IMR-90 (cell line): ENCODE results near the gene SUB1. TPM values are rescaled to one million over a fixed set of nuclear protein-coding genes. Genes with fewer than 3 reads are reported as not detected.

Experiments
- ATAC-seq: fragments of 200-7000 bp; cut with Tn5 transposase; 2 replicates; pipeline ENCODE4 v1.9.1; 2020; ENCODE audit warnings: low read depth, mild to moderate bottlenecking, moderate library complexity
- BruUV-seq: library from RNA; stranded (reverse); fragments of 400-500 nt; replicated peaks from 2 replicates; lab custom pipeline; 2021; lab: Mats Ljungman, UMichigan
- CTCF ChIA-PET: fragments of 300-600 bp; formaldehyde crosslinking; extraction: SDS; loops from one replicate; lab custom pipeline; 2021; ENCODE audit warnings: antibody characterized with exemption; lab: Yijun Ruan, JAX
- POLR2A ChIA-PET: fragments of 300-600 bp; sonication (Branson Sonifier 250); formaldehyde crosslinking; loops from one replicate; lab custom pipeline; 2022; ENCODE audit warnings: antibody characterized with exemption; ENCODE audit not compliant: unreplicated experiment; lab: Charles Lee
- DNase-seq: peaks from one replicate; pipeline ENCODE4 v3.0.0; 2013
- H2AFZ ChIP-seq: replicated peaks from 2 replicates; pipeline ENCODE3; 2013; ENCODE audit warnings: low read length, mild to moderate bottlenecking; ENCODE audit not compliant: poor library complexity
- H2AK5ac ChIP-seq: 2 replicates; pipeline ENCODE4 v1.6.1; 2013; ENCODE audit warnings: low read depth, low read length, inconsistent platforms
- H2AK9ac ChIP-seq: replicated peaks from 2 replicates; pipeline ENCODE3; 2013; ENCODE audit warnings: mild to moderate bottlenecking, low read depth, low read length, moderate library complexity; ENCODE audit not compliant: poor library complexity
- H2BK120ac ChIP-seq: 2 replicates; pipeline ENCODE4 v1.6.1; 2013; ENCODE audit warnings: low read depth, low read length, inconsistent platforms
- H2BK15ac ChIP-seq: 3 replicates; pipeline ENCODE4 v1.6.1; 2013; ENCODE audit warnings: low read depth, low read length, inconsistent platforms
- H2BK20ac ChIP-seq: 2 replicates; pipeline ENCODE4 v1.6.1; 2013; ENCODE audit warnings: low read depth, mild to moderate bottlenecking, inconsistent platforms, low read length, moderate library complexity
- H2BK5ac ChIP-seq: 2 replicates; pipeline ENCODE4 v1.6.1; 2013; ENCODE audit warnings: mild to moderate bottlenecking, low read depth, low read length, inconsistent platforms; ENCODE audit not compliant: poor library complexity, severe bottlenecking
- H3K14ac ChIP-seq: replicated peaks from 2 replicates; pipeline ENCODE4 v1.6.1; 2013; ENCODE audit warnings: low read depth, low read length, inconsistent platforms
- H3K18ac ChIP-seq: 2 replicates; pipeline ENCODE4 v1.6.1; 2013; ENCODE audit warnings: low read depth, low read length, control low read depth
- H3K23ac ChIP-seq: 2 replicates; pipeline ENCODE4 v1.6.1; 2013; ENCODE audit warnings: low read depth, low read length, inconsistent platforms
- H3K27ac ChIP-seq: 2 replicates; pipeline ENCODE4 v1.5.1; 2013; ENCODE audit warnings: mild to moderate bottlenecking, control low read depth, low read length; ENCODE audit not compliant: insufficient read depth
- H3K27me3 ChIP-seq: 2 replicates; pipeline ENCODE4 v1.6.1; 2013; ENCODE audit warnings: low read length; ENCODE audit not compliant: control insufficient read depth, insufficient read depth
- H3K36me3 ChIP-seq: 2 replicates; pipeline ENCODE4 v1.6.1; 2013; ENCODE audit warnings: low read length, mixed read lengths; ENCODE audit not compliant: control insufficient read depth, insufficient read depth
- H3K4ac ChIP-seq: 2 replicates; pipeline ENCODE4 v1.6.1; 2013; ENCODE audit warnings: low read depth, low read length, inconsistent platforms
- H3K4me1 ChIP-seq: 2 replicates; pipeline ENCODE4 v1.6.1; 2013; ENCODE audit warnings: low read length, mixed read lengths; ENCODE audit not compliant: control insufficient read depth, insufficient read depth
- H3K4me2 ChIP-seq: 2 replicates; pipeline ENCODE4 v1.6.1; 2013; ENCODE audit warnings: low read depth, mild to moderate bottlenecking, control low read depth, low read length, moderate library complexity
- H3K4me3 ChIP-seq: 2 replicates; pipeline ENCODE4 v1.5.1; 2013; ENCODE audit warnings: low read depth, mild to moderate bottlenecking, control low read depth, low read length, moderate library complexity; ENCODE audit not compliant: insufficient read depth
- H3K56ac ChIP-seq: 2 replicates; pipeline ENCODE4 v1.6.1; 2013; ENCODE audit warnings: low read length, inconsistent platforms; ENCODE audit not compliant: insufficient read depth; ENCODE audit errors: extremely low read depth
- H3K79me1 ChIP-seq, 2 experiments: 2 replicates each; pipeline ENCODE4 v1.6.1; 2013; ENCODE audit warnings: low read length in 2 of 2, inconsistent platforms in 1 of 2, low read depth in 1 of 2
- H3K9ac ChIP-seq: 2 replicates; pipeline ENCODE4 v1.6.1; 2013; ENCODE audit warnings: low read depth, low read length, control low read depth
- H3K9me1 ChIP-seq: 2 replicates; pipeline ENCODE4 v1.6.1; 2013; ENCODE audit warnings: low read length, inconsistent platforms; ENCODE audit not compliant: insufficient read depth
- H3K9me3 ChIP-seq: 2 replicates; pipeline ENCODE4 v1.6.1; 2013; ENCODE audit warnings: low read length; ENCODE audit not compliant: control insufficient read depth, insufficient read depth
- H4K20me1 ChIP-seq: 2 replicates; pipeline ENCODE4 v1.6.1; 2013; ENCODE audit warnings: low read length, inconsistent platforms; ENCODE audit not compliant: insufficient read depth
- H4K5ac ChIP-seq: 2 replicates; pipeline ENCODE4 v1.6.1; 2013; ENCODE audit warnings: mild to moderate bottlenecking, low read depth, low read length, control low read depth
- H4K8ac ChIP-seq, 2 experiments: 2 replicates each; pipeline ENCODE4 v1.6.1; 2013; ENCODE audit warnings: low read depth in 2 of 2, low read length in 2 of 2, control low read depth in 1 of 2, inconsistent platforms in 1 of 2
- H4K91ac ChIP-seq: 2 replicates; pipeline ENCODE4 v1.6.1; 2013; ENCODE audit warnings: low read depth, low read length, inconsistent platforms; ENCODE audit not compliant: insufficient read depth
- BHLHE40 ChIP-seq: fragments of 150-350 bp; IDR thresholded peaks from 2 replicates; pipeline ENCODE4 v1.6.1; 2016; ENCODE audit warnings: mild to moderate bottlenecking, low read depth, low read length
- CHD1 ChIP-seq: IDR thresholded peaks from 2 replicates; pipeline ENCODE4 v1.6.1; 2012; ENCODE audit warnings: low read depth, low read length, improper control_type of control experiment
- MAFK ChIP-seq: IDR thresholded peaks from 2 replicates; pipeline ENCODE4 v1.6.1; 2012; ENCODE audit warnings: low read depth, low read length, improper control_type of control experiment
- MAZ ChIP-seq: IDR thresholded peaks from 2 replicates; pipeline ENCODE4 v1.6.1; 2012; ENCODE audit warnings: low read depth, mild to moderate bottlenecking, low read length, improper control_type of control experiment, moderate library complexity, borderline replicate concordance
- NFE2L2 ChIP-seq: fragments of 150-350 bp; IDR thresholded peaks from 2 replicates; pipeline ENCODE4 v1.6.1; 2016; ENCODE audit warnings: low read depth, mild to moderate bottlenecking, low read length
- POLR2A ChIP-seq: IDR thresholded peaks from 2 replicates; pipeline ENCODE4 v1.6.1; 2012; ENCODE audit warnings: mild to moderate bottlenecking, low read depth, low read length
- RAD21 ChIP-seq: IDR thresholded peaks from 2 replicates; pipeline ENCODE4 v1.6.1; 2012; ENCODE audit warnings: low read length, improper control_type of control experiment
- RCOR1 ChIP-seq: IDR thresholded peaks from 2 replicates; pipeline ENCODE4 v1.6.1; 2012; ENCODE audit warnings: mild to moderate bottlenecking, low read length, improper control_type of control experiment; ENCODE audit not compliant: insufficient replicate concordance
- RFX5 ChIP-seq: IDR thresholded peaks from 2 replicates; pipeline ENCODE4 v1.8.0; 2012; ENCODE audit warnings: low read depth, mild to moderate bottlenecking, low read length, moderate library complexity
- SMC3 ChIP-seq: fragments of 150-350 bp; IDR thresholded peaks from 2 replicates; pipeline ENCODE4 v1.6.1; 2016; ENCODE audit warnings: low read depth, mild to moderate bottlenecking, antibody characterized with exemption, low read length, moderate library complexity
- WGBS, 2 experiments: methylation state at CpG; one replicate each; pipeline versions ENCODE4 v1.1.5 to v1.1.7; 2013; ENCODE audit warnings: missing lambda C conversion rate in 2 of 2; ENCODE audit not compliant: insufficient read length in 1 of 2; ENCODE audit errors: extremely low coverage in 2 of 2; 5-methylcytosine and 5-hydroxymethylcytosine counted together
- dilution Hi-C: fragments of 300-500 bp; cut with HindIII; formaldehyde crosslinking; loops from one replicate; pipeline ENCODE4 v1.14.3; 2018; ENCODE audit warnings: low sequenced_read_pairs; ENCODE audit not compliant: unreplicated experiment
- in situ Hi-C: fragments of 300-500 bp; cut with MboI; formaldehyde crosslinking; loops from 3 replicates; pipeline ENCODE4 v1.14.3; 2019; ENCODE audit warnings: low sequenced_read_pairs, inconsistent platforms, mixed read lengths
- intact Hi-C: fragments of 100-400 bp; cut with micrococcal nuclease; formaldehyde crosslinking; loops from 2 replicates; pipeline ENCODE4 v1.10.0; 2022
- polyA plus RNA-seq, 3 experiments: library from polyadenylated mRNA; depleted of rRNA; stranded (reverse); fragments of >200 nt; gene quantifications; 2 replicates each; pipeline ENCODE4 v1.2.3, GENCODE V29; 2012; ENCODE audit warnings: low replicate concordance in 1 of 3
- total RNA-seq: library from RNA; depleted of rRNA; stranded (reverse); fragments of >200 nt; gene quantifications from 2 replicates; pipeline ENCODE4 v1.2.3, GENCODE V29; 2012
- TF ChIP-seq, protein P1 (sequence below): fragments of 150-350 bp; IDR thresholded peaks from 2 replicates; pipeline ENCODE4 v1.6.1; 2017; ENCODE audit warnings: mild to moderate bottlenecking, antibody characterized with exemption, low read length, low read depth
- TF ChIP-seq, protein P2 (sequence below): conservative IDR thresholded peaks from 2 replicates; pipeline ENCODE4 v1.5.1; 2012; ENCODE audit warnings: mild to moderate bottlenecking, low read depth, low read length, improper control_type of control experiment

SUB1 gene
- total and polyA plus RNA-seq, 2 of the 4 experiments (the other 2 are of a cell fraction): 19.5 to 155 TPM

DNA sequence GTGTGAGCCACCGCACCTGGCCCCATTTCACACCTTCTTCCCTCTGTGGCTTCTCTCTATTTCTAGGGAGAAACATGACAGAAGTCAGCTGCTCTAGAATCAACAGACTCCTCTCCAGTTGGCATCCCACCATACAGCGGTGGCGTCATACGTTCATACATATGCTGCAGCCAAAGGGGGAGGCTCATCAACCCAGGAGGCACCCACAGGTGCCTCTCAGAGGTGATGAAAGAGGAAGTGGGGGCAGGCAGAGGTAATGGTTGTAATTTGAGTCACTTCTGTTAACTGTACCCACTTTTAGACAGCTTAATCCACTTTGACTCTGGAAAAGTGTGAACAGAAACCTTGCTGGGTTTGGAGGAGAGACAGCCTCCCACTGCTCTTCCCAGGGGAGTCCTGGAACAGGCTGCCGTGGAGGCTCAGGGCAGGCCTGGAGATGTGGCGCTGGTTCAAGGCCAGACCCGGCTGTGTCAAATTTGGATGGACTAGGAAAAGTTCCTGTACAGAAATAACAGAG, 47.3 kb upstream of the SUB1 start:
- Histone ChIP-seq H2AFZ (peak overlapping the region; percentile 27), H3K4me1 (peaks cover 2% of the 10 kb centered on the region), H3K18ac (no peak overlapping the region), H2BK15ac (no peak overlapping the region), H2AK5ac (no peak overlapping the region), H3K4me2 (no peak overlapping the region), H3K9ac (no peak overlapping the region), H4K91ac (no peak overlapping the region), H2BK120ac (no peak overlapping the region), H3K4me3 (no peak overlapping the region), H3K23ac (no peak overlapping the region), H3K27ac (no peak overlapping the region), H3K9me1 (no peaks in the 10 kb centered on the region), H3K14ac (no peak overlapping the region), H3K4ac (no peak overlapping the region), H3K79me1 (no peaks in the 10 kb centered on the region), H3K36me3 (no peaks in the 10 kb centered on the region), H3K9me3 (no peaks in the 10 kb centered on the region), H4K5ac (no peak overlapping the region), H2BK5ac (no peak overlapping the region), H2AK9ac (no peak overlapping the region), H3K27me3 (no peaks in the 10 kb centered on the region), H3K56ac (no peak overlapping the region), H2BK20ac (no peak overlapping the region), H4K20me1 (no peaks in the 10 kb centered on the region), H4K8ac (no peak overlapping the region)
- DNase-seq (no peak), ATAC-seq (no peak)
- POLR2A ChIA-PET: no interaction called here
- intact Hi-C loops (no loop called here), dilution Hi-C loops (no loop called here), in situ Hi-C loops (no loop called here)
- WGBS, 2 experiments: no CpG with 5 or more reads among the region's 7 CpGs
- BruUV-seq: no TSS peak
- CTCF ChIA-PET: no interaction called here
- TF ChIP-seq, protein P1, sequence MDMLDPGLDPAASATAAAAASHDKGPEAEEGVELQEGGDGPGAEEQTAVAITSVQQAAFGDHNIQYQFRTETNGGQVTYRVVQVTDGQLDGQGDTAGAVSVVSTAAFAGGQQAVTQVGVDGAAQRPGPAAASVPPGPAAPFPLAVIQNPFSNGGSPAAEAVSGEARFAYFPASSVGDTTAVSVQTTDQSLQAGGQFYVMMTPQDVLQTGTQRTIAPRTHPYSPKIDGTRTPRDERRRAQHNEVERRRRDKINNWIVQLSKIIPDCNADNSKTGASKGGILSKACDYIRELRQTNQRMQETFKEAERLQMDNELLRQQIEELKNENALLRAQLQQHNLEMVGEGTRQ: no peak
- TF ChIP-seq POLR2A (no peak), SMC3 (no peak), RAD21 (no peak), RCOR1 (no peak), MAFK (no peak), RFX5 (no peak), MAZ (no peak), NFE2L2 (no peak), BHLHE40 (no peak), CHD1 (no peak)
- TF ChIP-seq, protein P2, sequence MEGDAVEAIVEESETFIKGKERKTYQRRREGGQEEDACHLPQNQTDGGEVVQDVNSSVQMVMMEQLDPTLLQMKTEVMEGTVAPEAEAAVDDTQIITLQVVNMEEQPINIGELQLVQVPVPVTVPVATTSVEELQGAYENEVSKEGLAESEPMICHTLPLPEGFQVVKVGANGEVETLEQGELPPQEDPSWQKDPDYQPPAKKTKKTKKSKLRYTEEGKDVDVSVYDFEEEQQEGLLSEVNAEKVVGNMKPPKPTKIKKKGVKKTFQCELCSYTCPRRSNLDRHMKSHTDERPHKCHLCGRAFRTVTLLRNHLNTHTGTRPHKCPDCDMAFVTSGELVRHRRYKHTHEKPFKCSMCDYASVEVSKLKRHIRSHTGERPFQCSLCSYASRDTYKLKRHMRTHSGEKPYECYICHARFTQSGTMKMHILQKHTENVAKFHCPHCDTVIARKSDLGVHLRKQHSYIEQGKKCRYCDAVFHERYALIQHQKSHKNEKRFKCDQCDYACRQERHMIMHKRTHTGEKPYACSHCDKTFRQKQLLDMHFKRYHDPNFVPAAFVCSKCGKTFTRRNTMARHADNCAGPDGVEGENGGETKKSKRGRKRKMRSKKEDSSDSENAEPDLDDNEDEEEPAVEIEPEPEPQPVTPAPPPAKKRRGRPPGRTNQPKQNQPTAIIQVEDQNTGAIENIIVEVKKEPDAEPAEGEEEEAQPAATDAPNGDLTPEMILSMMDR: no peak
